CD4-positive, alpha-beta T cell (primary cell): ENCODE data around the gene BDKRB2. TPM values are rescaled to one million over a fixed set of nuclear protein-coding genes. Genes with fewer than 3 reads are reported as not detected.

ENCODE experiments used
- ATAC-seq: fragments of 200-7000 bp; cut with Tn5 transposase; one replicate; pipeline ENCODE4 v1.10.0; 2022; ENCODE audit warnings: mild to moderate bottlenecking; ENCODE audit not compliant: poor library complexity
- CTCF ChIA-PET: fragments of 350-600 bp; sonication (Branson Sonifier 250); formaldehyde crosslinking; loops from one replicate; lab custom pipeline; 2021; ENCODE audit warnings: antibody characterized with exemption, inconsistent platforms; lab: Charles Lee
- POLR2A ChIA-PET: fragments of 350-600 bp; sonication (Branson Sonifier 250); formaldehyde crosslinking; loops from one replicate; lab custom pipeline; 2021; ENCODE audit warnings: antibody characterized with exemption, inconsistent platforms; lab: Charles Lee
- DNase-seq, 14 experiments: peaks; one replicate each; pipeline ENCODE4 v3.0.0-alpha.2; 2013 to 2020; ENCODE audit warnings: mixed read lengths in 2 of 14
- H3K27ac ChIP-seq, 2 donors: one replicate each; pipeline versions ENCODE4 v1.5.1 to v1.7.0; 2013; ENCODE audit warnings: low read length in 2 of 2, low read depth in 1 of 2, mild to moderate bottlenecking in 1 of 2
- H3K27me3 ChIP-seq, 2 experiments: 1 replicate in 1 of 2; 2 replicates in 1 of 2; pipeline versions ENCODE4 v1.6.1 to v1.7.0; 2013; ENCODE audit warnings: low read length in 2 of 2, control low read depth in 1 of 2, mild to moderate bottlenecking in 1 of 2, moderate library complexity in 1 of 2; ENCODE audit not compliant: insufficient read depth in 2 of 2, control insufficient read depth in 1 of 2
- H3K36me3 ChIP-seq: one replicate; pipeline ENCODE4 v1.6.1; 2013; ENCODE audit warnings: low read length, control low read depth; ENCODE audit not compliant: insufficient read depth
- H3K4me1 ChIP-seq: one replicate; pipeline ENCODE4 v1.6.1; 2013; ENCODE audit warnings: low read length, control low read depth; ENCODE audit not compliant: insufficient read depth
- H3K4me3 ChIP-seq: one replicate; pipeline ENCODE4 v1.5.1; 2013; ENCODE audit warnings: mild to moderate bottlenecking, low read length, moderate library complexity
- H3K9me3 ChIP-seq, 2 experiments: 1 replicate in 1 of 2; 2 replicates in 1 of 2; pipeline versions ENCODE4 v1.6.1 to v1.7.0; 2013; ENCODE audit warnings: low read length in 2 of 2, mild to moderate bottlenecking in 2 of 2, control low read depth in 1 of 2, moderate library complexity in 1 of 2; ENCODE audit not compliant: control insufficient read depth in 1 of 2, insufficient read depth in 1 of 2
- H3K27ac Mint-ChIP-seq: one replicate; pipeline ENCODE4 v1.8.0; 2020; ENCODE audit warnings: mixed read lengths
- H3K27me3 Mint-ChIP-seq: one replicate; pipeline ENCODE4 v1.8.0; 2021; ENCODE audit warnings: mixed read lengths
- H3K36me3 Mint-ChIP-seq: one replicate; pipeline ENCODE4 v1.8.0; 2021; ENCODE audit warnings: low read depth, mixed read lengths
- H3K4me1 Mint-ChIP-seq: one replicate; pipeline ENCODE4 v1.8.0; 2021; ENCODE audit warnings: low read depth, mixed read lengths
- H3K4me3 Mint-ChIP-seq: one replicate; pipeline ENCODE4 v1.8.0; 2020; ENCODE audit warnings: mild to moderate bottlenecking, mixed read lengths
- H3K9me3 Mint-ChIP-seq: one replicate; pipeline ENCODE4 v1.8.0; 2020; ENCODE audit warnings: mixed read lengths
- CTCF ChIP-seq: fragments of 200-600 bp; IDR thresholded peaks from one replicate; pipeline ENCODE4 v1.8.0; 2022; ENCODE audit warnings: antibody characterized with exemption, mild to moderate bottlenecking
- intact Hi-C, 2 experiments: fragments of 100-400 bp; cut with DNase I in 1 of 2; cut with micrococcal nuclease in 1 of 2; formaldehyde crosslinking; loops; one replicate each; pipeline versions ENCODE4 v1.15.1 to v1.9.0; 2023 to 2025; cut with DNase I, micrococcal nuclease
- total RNA-seq, 174 experiments: library from RNA in 2 of 174; stranded (reverse) in 2 of 174; gene quantifications; one replicate each; pipeline ENCODE4 v1.2.3 and lab custom pipeline; 2021 to 2026

The BDKRB2 gene
- total RNA-seq, 2 experiments from 2014 or later = not detected

DNA sequence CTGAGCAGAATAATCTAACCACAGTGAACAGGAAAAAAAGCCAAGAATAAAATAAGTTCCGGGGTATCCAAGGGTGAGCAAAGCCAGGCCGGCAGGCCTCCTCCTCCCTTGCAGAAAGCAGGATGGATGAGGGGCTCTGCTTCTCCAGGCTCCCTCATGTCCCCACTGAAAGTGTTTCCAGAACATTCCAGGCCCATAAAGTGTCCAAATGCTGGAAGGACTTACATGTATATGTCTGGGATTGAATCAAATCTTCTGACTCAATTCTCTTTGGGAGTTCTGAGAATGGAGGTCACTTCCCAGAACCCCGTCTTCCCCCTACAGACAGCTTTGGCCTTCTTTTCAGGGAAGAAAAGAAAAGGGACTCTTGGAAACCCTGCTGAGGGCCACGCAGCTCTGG lies 26.4 kb downstream of the BDKRB2 start:
- peaks cover 0 to 4% of the 10 kb centered on the region in 2 experiments for H3K27me3 ChIP-seq
- TF ChIP-seq CTCF = no peak
- no peaks in the 10 kb centered on the region for H3K36me3 ChIP-seq
- H3K4me1 Mint-ChIP-seq = peaks cover 4% of the 10 kb centered on the region
- H3K27ac ChIP-seq = no peak overlapping the region
- ATAC-seq (no peak), DNase-seq (no peak)
- no peak overlapping the region for H3K4me3 ChIP-seq
- peaks cover 4% of the 10 kb centered on the region for H3K27me3 Mint-ChIP-seq
- CTCF ChIA-PET = no interaction called here
- no peak overlapping the region for H3K27ac Mint-ChIP-seq
- no peaks in the 10 kb centered on the region for H3K4me1 ChIP-seq
- H3K9me3 ChIP-seq = peaks cover 0 to 12% of the 10 kb centered on the region in 2 experiments
- intact Hi-C loops = no loop called here
- no peaks in the 10 kb centered on the region for H3K9me3 Mint-ChIP-seq
- no peaks in the 10 kb centered on the region for H3K36me3 Mint-ChIP-seq
- POLR2A ChIA-PET = no interaction called here
- no peak overlapping the region for H3K4me3 Mint-ChIP-seq

DNA sequence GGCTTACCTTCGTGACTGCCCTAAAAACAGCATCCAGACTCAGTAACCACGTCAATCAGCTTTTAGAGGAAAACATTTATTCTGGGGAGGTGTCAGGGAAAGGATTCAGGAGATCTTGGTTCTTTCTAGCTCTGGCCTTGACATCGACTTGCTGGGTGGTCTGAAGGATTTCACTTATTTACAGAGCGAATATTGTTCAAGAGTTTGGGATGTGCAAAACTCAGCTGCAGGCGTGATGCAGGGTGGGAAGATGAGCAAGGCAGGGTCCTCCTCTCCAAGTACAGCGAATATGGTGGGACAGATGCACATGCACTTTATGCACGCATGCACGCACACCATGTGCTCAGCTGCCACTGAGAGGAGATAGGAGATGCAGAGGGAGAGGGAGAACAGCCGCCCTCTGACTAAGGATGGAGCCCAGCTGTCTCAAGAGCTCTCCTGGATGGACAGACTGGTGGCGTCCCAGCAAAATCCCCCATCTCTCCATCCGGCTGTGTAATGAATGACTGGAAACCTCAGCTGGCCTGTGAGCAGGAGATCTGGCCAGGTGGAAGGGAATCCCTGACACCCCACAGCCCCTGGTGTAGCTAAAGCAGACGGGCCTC lies 27.0 kb downstream of the BDKRB2 start:
- no peak overlapping the region for H3K27ac ChIP-seq
- H3K9me3 Mint-ChIP-seq = no peaks in the 10 kb centered on the region
- no peaks in the 10 kb centered on the region for H3K36me3 ChIP-seq
- H3K27me3 ChIP-seq = peaks cover 0 to 6% of the 10 kb centered on the region in 2 experiments
- H3K27ac Mint-ChIP-seq = no peak overlapping the region
- H3K4me3 ChIP-seq = no peak overlapping the region
- no peaks in the 10 kb centered on the region for H3K36me3 Mint-ChIP-seq
- TF ChIP-seq CTCF = no peak
- ATAC-seq (no peak), DNase-seq (no peak)
- H3K9me3 ChIP-seq = peaks cover 0 to 12% of the 10 kb centered on the region in 2 experiments
- POLR2A ChIA-PET = no interaction called here
- intact Hi-C loops = no loop called here
- no peaks in the 10 kb centered on the region for H3K4me1 ChIP-seq
- no peak overlapping the region for H3K4me3 Mint-ChIP-seq
- H3K27me3 Mint-ChIP-seq = peaks cover 4% of the 10 kb centered on the region
- H3K4me1 Mint-ChIP-seq = peaks cover 4% of the 10 kb centered on the region
- CTCF ChIA-PET = no interaction called here

DNA sequence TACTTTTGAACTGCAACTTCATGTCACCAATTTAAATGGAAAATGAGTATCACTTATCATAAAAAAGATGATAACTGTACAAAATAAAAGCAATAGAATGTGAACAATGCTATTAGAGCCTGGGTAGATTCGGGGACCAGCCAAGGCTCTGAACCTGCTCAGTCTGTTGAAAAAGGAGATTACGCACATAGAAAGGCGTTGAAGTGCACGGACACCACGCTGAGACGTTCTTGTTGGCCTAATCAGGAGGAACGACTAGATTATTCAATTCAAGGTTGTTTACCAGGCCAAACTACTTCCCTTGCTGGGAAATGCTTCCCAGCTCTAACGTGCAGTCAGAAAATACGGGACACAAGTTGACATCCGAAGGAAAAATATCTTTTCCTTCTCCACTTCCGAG lies 27.9 kb downstream of the BDKRB2 start:
- H3K4me3 Mint-ChIP-seq = no peak overlapping the region
- ATAC-seq = no peak
- no peak overlapping the region for H3K27ac Mint-ChIP-seq
- Histone ChIP-seq H3K27me3 (peaks cover 0 to 6% of the 10 kb centered on the region in 2 experiments), H3K36me3 (no peaks in the 10 kb centered on the region), H3K4me1 (no peaks in the 10 kb centered on the region), H3K9me3 (peaks cover 0 to 12% of the 10 kb centered on the region in 2 experiments), H3K4me3 (no peak overlapping the region), H3K27ac (no peak overlapping the region)
- H3K36me3 Mint-ChIP-seq = no peaks in the 10 kb centered on the region
- peaks cover 4% of the 10 kb centered on the region for H3K27me3 Mint-ChIP-seq
- no peak for DNase-seq
- ChIA-PET CTCF (no interaction called here), POLR2A (no interaction called here)
- peaks cover 4% of the 10 kb centered on the region for H3K4me1 Mint-ChIP-seq
- TF ChIP-seq CTCF = no peak
- no peaks in the 10 kb centered on the region for H3K9me3 Mint-ChIP-seq
- intact Hi-C loops = no loop called here
